ENCODE data around the gene SCNN1A. TPM values are rescaled to one million over a fixed set of nuclear protein-coding genes. Genes with fewer than 3 reads are reported as not detected.

The SCNN1A gene
- total and polyA plus RNA-seq, 2 donors (not counting 1 experiment from before 2014, with no cell fraction given), result under 0.01 to 0.05 TPM

DNA sequence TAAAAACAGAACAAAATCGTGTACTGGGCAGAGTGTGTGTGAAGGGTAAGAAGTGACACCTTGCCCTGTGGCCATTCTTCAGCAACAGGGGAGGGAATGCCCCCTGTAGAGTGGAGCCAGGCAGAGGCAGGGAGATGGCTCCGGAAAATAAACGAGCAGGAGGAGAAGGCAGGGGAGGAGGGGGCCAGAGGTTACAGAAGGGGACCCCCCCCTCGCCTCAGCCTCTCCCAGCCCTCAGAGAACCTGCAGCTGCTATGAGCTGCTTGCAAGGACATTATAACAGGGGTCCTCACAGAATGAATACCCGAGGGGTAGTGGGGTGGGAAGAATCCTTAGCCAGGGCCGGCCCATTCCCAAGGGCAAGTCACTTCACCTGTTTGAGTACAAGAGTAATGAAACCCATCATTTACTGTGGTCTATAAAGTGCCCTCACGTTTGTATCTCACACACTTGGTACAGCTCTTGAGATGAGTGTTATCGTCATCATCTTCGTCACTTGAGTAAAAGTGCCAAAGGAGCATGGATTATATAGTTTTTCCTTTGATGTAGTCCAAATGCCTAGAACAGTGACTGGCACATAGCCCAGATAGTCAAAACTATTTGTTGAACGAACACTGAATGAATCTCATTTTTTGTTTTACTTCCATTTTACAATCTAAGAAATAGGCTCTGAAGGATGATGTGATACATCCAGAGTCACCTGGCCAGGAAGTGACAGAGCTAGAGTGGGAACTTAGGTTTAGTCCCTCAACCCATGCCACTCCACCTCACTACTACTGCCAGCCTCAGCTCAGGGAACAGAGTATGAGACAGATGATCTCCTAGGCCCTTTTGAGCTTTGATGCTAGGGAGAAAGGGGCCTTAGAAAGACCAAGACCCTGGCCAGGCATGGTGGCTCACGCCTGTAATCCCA is 14.5 kb downstream of the SCNN1A start:
- no peak overlapping the region for H3K4me2 ChIP-seq (ENCODE audit: extremely low read depth, insufficient read depth, low read length)
- H3K79me2 ChIP-seq (ENCODE audit: control insufficient read depth, insufficient read depth, low read length), result no peaks in the 10 kb centered on the region

DNA sequence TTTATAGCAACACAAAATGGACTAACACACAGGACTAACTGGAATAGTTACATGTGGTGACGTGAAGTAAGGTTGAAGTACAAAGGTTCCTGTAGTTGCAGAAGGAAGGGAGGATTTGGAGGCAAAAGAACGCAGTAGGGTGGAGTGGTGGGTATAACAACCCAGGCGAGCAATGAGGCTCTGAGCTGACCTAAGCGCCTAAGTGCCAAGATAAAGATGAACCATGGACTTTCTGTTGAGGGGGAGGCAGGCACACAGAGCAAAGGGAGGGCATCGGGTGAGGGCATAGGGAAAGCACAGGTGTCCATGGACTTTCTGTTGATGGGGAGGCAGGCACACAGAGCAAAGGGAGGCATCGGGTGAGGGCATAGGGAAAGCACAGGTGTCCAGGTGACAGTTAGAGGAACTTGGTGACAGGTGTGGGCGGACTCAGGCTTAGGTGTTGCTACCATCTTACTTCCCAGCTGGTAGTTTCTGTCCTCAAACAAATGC is 15.2 kb downstream of the SCNN1A start:
- no peak overlapping the region for H3K4me3 ChIP-seq (replicated peaks in 1 of 4; ENCODE audit: control extremely low read depth in 1 of 4, insufficient read depth in 1 of 4, low read depth in 3 of 4, low read length in 4 of 4)
- H3K4me2 ChIP-seq (ENCODE audit: extremely low read depth, insufficient read depth, low read length), result no peak overlapping the region
- no peak overlapping the region for H2AFZ ChIP-seq (ENCODE audit: low read length)
- H3K9me3 ChIP-seq (ENCODE audit: control insufficient read depth, insufficient read depth, low read depth, low read length), result no peaks in the 10 kb centered on the region
- H3K4me1 ChIP-seq (ENCODE audit: control insufficient read depth, extremely low read depth, insufficient read depth, low read length), result peaks cover 2% of the 10 kb centered on the region
- no peak for DNase-seq (ENCODE audit: low read depth in 2 of 2)
- no peak overlapping the region for H3K27ac ChIP-seq (ENCODE audit: insufficient read depth, low read length)
- H3K36me3 ChIP-seq (ENCODE audit: control insufficient read depth, insufficient read depth, low read length), result no peaks in the 10 kb centered on the region
- no peaks in the 10 kb centered on the region for H3K79me2 ChIP-seq (ENCODE audit: control insufficient read depth, insufficient read depth, low read length)
- TF ChIP-seq EZH2 (IDR thresholded peaks at IDR 0.05; ENCODE audit: low read length, missing control alignments), result no peak
- TF ChIP-seq, protein P1, sequence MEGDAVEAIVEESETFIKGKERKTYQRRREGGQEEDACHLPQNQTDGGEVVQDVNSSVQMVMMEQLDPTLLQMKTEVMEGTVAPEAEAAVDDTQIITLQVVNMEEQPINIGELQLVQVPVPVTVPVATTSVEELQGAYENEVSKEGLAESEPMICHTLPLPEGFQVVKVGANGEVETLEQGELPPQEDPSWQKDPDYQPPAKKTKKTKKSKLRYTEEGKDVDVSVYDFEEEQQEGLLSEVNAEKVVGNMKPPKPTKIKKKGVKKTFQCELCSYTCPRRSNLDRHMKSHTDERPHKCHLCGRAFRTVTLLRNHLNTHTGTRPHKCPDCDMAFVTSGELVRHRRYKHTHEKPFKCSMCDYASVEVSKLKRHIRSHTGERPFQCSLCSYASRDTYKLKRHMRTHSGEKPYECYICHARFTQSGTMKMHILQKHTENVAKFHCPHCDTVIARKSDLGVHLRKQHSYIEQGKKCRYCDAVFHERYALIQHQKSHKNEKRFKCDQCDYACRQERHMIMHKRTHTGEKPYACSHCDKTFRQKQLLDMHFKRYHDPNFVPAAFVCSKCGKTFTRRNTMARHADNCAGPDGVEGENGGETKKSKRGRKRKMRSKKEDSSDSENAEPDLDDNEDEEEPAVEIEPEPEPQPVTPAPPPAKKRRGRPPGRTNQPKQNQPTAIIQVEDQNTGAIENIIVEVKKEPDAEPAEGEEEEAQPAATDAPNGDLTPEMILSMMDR (conservative IDR thresholded peaks at IDR 0.05 in 1 of 2, IDR thresholded peaks at IDR 0.05 in 1 of 2; ENCODE audit: low read depth in 1 of 2, low read length in 2 of 2), result no peak
- H3K27me3 ChIP-seq (ENCODE audit: control insufficient read depth, insufficient read depth, low read length), result peaks cover 11% of the 10 kb centered on the region
- H3K9ac ChIP-seq (ENCODE audit: insufficient read depth, low read length), result no peak overlapping the region
- no peaks in the 10 kb centered on the region for H4K20me1 ChIP-seq (ENCODE audit: control insufficient read depth, extremely low read depth, insufficient read depth, low read length)

More for the DNA sequence above, 14.5 kb downstream of the SCNN1A start:
- no peak overlapping the region for H3K27ac ChIP-seq (ENCODE audit: insufficient read depth, low read length)
- no peak overlapping the region for H3K4me3 ChIP-seq (replicated peaks in 1 of 4; ENCODE audit: control extremely low read depth in 1 of 4, insufficient read depth in 1 of 4, low read depth in 3 of 4, low read length in 4 of 4)
- TF ChIP-seq EZH2 (IDR thresholded peaks at IDR 0.05; ENCODE audit: low read length, missing control alignments), result no peak
- TF ChIP-seq, protein P1 (conservative IDR thresholded peaks at IDR 0.05 in 1 of 2, IDR thresholded peaks at IDR 0.05 in 1 of 2; ENCODE audit: low read depth in 1 of 2, low read length in 2 of 2), result no peak
- no peaks in the 10 kb centered on the region for H4K20me1 ChIP-seq (ENCODE audit: control insufficient read depth, extremely low read depth, insufficient read depth, low read length)
- no peaks in the 10 kb centered on the region for H3K9me3 ChIP-seq (ENCODE audit: control insufficient read depth, insufficient read depth, low read depth, low read length)
- peaks cover 5% of the 10 kb centered on the region for H3K27me3 ChIP-seq (ENCODE audit: control insufficient read depth, insufficient read depth, low read length)
- no peak overlapping the region for H2AFZ ChIP-seq (ENCODE audit: low read length)
- H3K36me3 ChIP-seq (ENCODE audit: control insufficient read depth, insufficient read depth, low read length), result no peaks in the 10 kb centered on the region
- H3K4me1 ChIP-seq (ENCODE audit: control insufficient read depth, extremely low read depth, insufficient read depth, low read length), result peaks cover 2% of the 10 kb centered on the region
- peak in 1 of 2 donors; percentile 67 for DNase-seq (ENCODE audit: low read depth in 2 of 2)
- H3K9ac ChIP-seq (ENCODE audit: insufficient read depth, low read length), result no peak overlapping the region

DNA sequence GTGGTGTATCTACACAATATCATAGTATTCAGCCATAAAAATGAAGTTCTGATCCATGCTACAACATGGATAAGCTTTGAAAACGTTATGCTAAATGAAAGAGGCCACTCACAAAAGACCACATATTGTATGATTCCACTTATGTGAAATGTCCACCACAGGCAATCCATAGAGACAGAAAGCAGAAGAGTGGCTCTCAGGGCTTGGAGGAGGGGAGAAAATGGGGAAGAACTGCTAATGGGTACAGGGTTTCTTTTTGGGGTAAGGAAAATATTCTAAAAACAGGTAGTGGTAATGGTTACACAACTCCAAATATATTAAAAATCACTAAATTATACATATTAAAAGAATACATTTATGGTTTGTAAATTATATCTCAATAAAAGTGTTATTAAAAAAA is 16.5 kb downstream of the SCNN1A start:
- Histone ChIP-seq H2AFZ (ENCODE audit: low read length) (no peak overlapping the region), H3K79me2 (ENCODE audit: control insufficient read depth, insufficient read depth, low read length) (no peaks in the 10 kb centered on the region), H3K36me3 (ENCODE audit: control insufficient read depth, insufficient read depth, low read length) (no peaks in the 10 kb centered on the region), H3K4me1 (ENCODE audit: control insufficient read depth, extremely low read depth, insufficient read depth, low read length) (peaks cover 2% of the 10 kb centered on the region), H3K4me2 (ENCODE audit: extremely low read depth, insufficient read depth, low read length) (no peak overlapping the region), H3K27ac (ENCODE audit: insufficient read depth, low read length) (no peak overlapping the region), H3K9me3 (ENCODE audit: control insufficient read depth, insufficient read depth, low read depth, low read length) (no peaks in the 10 kb centered on the region), H3K27me3 (ENCODE audit: control insufficient read depth, insufficient read depth, low read length) (peaks cover 13% of the 10 kb centered on the region), H3K4me3 (replicated peaks in 1 of 4; ENCODE audit: control extremely low read depth in 1 of 4, insufficient read depth in 1 of 4, low read depth in 3 of 4, low read length in 4 of 4) (no peak overlapping the region), H4K20me1 (ENCODE audit: control insufficient read depth, extremely low read depth, insufficient read depth, low read length) (no peaks in the 10 kb centered on the region), H3K9ac (ENCODE audit: insufficient read depth, low read length) (no peak overlapping the region)
- no peak for DNase-seq (ENCODE audit: low read depth in 2 of 2)
- TF ChIP-seq EZH2 (IDR thresholded peaks at IDR 0.05; ENCODE audit: low read length, missing control alignments), result no peak
- TF ChIP-seq, protein P1 (conservative IDR thresholded peaks at IDR 0.05 in 1 of 2, IDR thresholded peaks at IDR 0.05 in 1 of 2; ENCODE audit: low read depth in 1 of 2, low read length in 2 of 2), result no peak
